Astrocyte of the spinal cord (primary cell): ENCODE measurements around the gene FAM219A.
A peak's percentile ranks its signal among the peaks of the same experiment; 100 is the strongest.

ENCODE experiments used
- DNase-seq: peaks from one replicate; pipeline ENCODE4 v3.0.0; 2011; ENCODE audit warnings: low read depth, low spot score
- H3K4me3 ChIP-seq: 2 replicates; pipeline ENCODE4 v1.5.1; 2011; ENCODE audit warnings: low read depth, mild to moderate bottlenecking, low read length, moderate library complexity
- in situ Hi-C: cut with HindIII; loops from 2 replicates; pipeline ENCODE4 v1.10.0; 2017; ENCODE audit warnings: low sequenced_read_pairs
- TF ChIP-seq, protein P1 (sequence below): IDR thresholded peaks from 2 replicates; pipeline ENCODE4 v1.5.1; 2012; ENCODE audit warnings: low read depth, mild to moderate bottlenecking, low read length, inconsistent platforms

FAM219A gene

DNA sequence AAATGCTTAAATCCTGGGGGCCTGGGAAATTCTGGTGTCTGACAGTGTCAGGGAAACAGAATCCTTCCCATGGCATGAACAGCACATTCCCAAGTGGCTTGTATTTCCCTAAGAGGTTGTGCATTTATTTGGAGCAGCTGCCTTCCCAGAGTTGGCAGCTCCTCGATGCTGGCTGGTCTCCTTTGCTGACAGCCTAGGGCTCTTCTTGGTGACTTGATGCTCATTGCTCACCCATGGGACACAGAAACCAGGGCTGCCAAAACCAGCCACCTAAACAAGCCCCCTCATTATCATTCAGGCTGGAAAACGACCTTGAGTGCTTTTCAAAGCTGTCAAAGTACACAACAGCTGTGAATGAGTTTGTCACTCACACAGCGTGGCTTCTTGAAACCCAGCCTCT lies 40.2 kb upstream of the FAM219A start:
- TF ChIP-seq, protein P1, sequence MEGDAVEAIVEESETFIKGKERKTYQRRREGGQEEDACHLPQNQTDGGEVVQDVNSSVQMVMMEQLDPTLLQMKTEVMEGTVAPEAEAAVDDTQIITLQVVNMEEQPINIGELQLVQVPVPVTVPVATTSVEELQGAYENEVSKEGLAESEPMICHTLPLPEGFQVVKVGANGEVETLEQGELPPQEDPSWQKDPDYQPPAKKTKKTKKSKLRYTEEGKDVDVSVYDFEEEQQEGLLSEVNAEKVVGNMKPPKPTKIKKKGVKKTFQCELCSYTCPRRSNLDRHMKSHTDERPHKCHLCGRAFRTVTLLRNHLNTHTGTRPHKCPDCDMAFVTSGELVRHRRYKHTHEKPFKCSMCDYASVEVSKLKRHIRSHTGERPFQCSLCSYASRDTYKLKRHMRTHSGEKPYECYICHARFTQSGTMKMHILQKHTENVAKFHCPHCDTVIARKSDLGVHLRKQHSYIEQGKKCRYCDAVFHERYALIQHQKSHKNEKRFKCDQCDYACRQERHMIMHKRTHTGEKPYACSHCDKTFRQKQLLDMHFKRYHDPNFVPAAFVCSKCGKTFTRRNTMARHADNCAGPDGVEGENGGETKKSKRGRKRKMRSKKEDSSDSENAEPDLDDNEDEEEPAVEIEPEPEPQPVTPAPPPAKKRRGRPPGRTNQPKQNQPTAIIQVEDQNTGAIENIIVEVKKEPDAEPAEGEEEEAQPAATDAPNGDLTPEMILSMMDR, result no peak
- DNase-seq, result no peak
- in situ Hi-C loops, result no loop called here
- H3K4me3 ChIP-seq, result no peak overlapping the region

DNA sequence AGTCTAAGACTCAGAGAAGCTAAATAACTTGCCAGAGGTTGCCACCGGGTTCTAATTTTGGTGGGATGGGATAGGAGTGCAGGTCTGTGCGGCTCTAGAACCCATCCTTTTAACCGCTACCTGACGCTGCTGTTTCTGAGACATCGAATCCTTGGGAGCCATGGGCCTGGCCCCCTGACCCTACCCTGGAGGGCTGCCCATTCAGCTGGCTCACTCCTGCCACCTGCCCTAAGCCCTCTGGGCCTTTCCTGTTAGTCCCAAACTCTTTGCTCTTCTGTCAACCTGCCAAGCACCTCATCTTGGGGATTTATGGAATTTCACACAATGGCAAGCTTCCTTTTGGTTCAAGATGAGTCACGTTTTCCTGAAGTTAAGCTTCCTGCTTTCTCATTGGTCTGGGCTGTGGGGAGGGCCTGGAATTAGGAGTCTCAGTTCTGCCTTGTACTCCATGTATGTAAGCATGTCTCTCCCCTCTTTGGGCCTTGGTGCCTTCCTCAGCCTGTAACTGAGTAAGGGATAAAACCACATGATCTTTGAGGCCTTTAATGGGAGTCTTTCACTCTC lies 37.9 kb upstream of the FAM219A start:
- TF ChIP-seq, protein P1, result no peak
- in situ Hi-C loops, result no loop called here
- no peak overlapping the region for H3K4me3 ChIP-seq
- no peak for DNase-seq

DNA sequence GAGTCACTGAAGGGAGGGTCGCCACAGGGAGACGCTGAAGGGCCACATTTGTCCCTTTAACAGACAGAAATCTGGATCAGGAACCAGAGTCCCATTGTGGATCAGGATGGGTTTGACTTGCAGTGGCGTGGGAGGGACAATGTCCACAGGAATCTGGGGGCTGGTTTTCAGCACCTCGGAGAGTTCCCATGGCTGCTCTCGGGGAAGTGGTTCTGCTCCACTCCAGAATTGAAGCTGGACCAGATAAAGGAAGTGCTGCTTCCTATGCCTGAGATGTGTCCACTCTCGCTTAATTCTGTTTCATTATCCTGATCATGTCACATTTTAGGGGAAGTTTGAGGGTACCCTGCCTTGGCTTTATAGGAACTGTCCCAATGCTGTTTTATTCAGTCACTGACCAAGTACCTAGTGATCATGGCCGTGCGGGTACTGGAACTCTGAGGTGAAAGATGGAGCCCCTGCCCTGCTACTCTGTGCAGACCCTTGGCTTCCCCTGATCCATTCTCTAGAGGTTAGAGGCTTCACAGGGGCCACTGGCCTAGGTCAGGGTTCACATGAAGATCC lies 35.7 kb upstream of the FAM219A start:
- DNase-seq, result peak; percentile 35
- in situ Hi-C loops, result no loop called here
- TF ChIP-seq, protein P1, result no peak
- no peak overlapping the region for H3K4me3 ChIP-seq

DNA sequence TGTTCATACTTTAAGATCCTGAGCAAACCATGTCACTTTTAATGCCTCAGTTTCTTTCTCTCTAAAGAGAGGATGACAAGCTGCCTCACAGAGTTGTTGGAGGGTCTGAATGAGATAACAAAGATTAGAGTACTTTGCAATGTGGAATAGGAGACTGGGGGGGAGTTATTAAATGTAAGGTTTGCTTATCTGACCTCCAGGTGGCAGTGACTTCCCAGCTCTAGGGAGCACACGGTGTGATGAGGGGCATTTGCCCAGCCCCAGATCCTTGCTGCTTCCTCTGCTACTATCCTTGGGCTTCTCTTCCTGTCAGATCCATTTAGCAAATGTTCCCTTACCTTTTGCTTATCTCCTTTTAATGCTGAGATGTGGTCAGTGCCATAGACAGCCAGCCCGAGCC lies 33.7 kb upstream of the FAM219A start:
- no peak for DNase-seq
- in situ Hi-C loops, result no loop called here
- TF ChIP-seq, protein P1, result no peak
- H3K4me3 ChIP-seq, result no peak overlapping the region

DNA sequence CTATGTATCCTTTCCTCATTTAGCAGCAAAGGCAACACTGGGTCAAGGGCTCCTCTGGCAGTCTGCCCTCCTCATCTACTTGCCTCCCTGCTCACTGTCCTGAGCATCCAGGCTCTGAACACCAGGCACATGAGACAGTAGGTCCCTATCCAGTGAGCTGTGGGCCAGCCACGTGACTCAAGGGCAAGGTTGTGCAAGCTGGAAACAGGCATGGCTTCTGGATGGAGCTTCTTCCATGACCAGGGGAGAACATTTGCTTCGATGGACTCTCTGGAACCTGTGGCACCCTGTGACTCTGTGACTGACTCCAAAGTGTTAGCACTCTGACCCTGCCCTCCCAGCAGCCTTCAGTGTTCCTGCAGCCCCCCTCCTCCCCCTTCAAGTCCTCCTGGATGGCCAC lies 33.2 kb upstream of the FAM219A start:
- H3K4me3 ChIP-seq, result no peak overlapping the region
- in situ Hi-C loops, result no loop called here
- TF ChIP-seq, protein P1, result no peak
- no peak for DNase-seq

DNA sequence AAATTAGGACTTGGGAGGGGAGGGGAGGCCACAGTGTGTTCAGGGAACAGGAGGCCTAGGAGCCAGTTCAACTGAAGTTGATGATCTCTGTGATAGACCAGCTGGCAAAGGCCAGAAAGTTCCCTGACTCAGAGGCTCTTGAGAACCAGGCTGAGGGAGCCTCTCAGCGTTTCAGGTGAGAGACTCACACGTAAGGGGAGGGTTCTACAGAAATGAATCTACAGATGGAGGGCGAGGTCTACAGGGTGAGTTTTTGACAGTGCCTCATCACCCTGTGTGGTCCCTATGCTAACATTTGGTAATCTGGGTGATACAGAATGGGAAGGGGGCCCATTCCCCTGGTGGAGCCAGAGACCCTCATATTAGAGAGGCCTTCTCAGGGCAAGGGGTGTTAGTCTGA lies 32.4 kb upstream of the FAM219A start:
- DNase-seq, result no peak
- H3K4me3 ChIP-seq, result no peak overlapping the region
- in situ Hi-C loops, result no loop called here
- TF ChIP-seq, protein P1, result no peak

DNA sequence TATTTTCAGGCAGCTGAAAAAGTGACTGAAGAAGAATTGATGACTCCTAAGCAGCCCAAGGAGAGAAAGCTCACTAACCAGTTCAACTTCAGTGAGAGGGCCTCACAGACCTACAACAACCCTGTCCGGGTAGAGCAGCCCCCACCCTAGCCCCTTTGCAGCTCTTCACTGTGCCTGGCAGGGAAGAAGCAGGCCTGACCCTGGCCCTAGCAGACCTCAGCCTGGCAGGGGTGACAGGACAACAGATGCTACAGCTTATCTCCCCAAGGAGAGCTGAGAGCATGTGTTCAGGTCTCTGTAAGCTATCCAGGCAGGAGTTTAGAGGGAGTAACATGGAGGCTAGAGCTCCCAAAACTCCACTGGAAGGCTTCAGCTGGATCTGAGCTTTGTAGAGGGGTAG lies 32.0 kb upstream of the FAM219A start:
- H3K4me3 ChIP-seq, result no peak overlapping the region
- DNase-seq, result no peak
- in situ Hi-C loops, result no loop called here
- TF ChIP-seq, protein P1, result no peak
